ENCODE results near the gene PRLHR.
"Not testable (repeated sequence)": the region's sequence is repeated elsewhere in the genome, so short reads cannot be mapped to it uniquely, and the experiment has no call there.

Gene PRLHR

GRCh38 chr10:118595598-118596425 is at the start of gene PRLHR:
Gene PRLHR (minus strand): TSS chr10:118595648. CDS start chr10:118595244, 404 bp downstream.
- DNase-seq, result peak; percentile 55

- DNase-seq, result no peak
Measured at GRCh38 chr10:118642228-118642627, 46.8 kb upstream of the PRLHR start.

GRCh38 chr10:118638680-118639079 is 43.2 kb upstream of the PRLHR start:
- DNase-seq, result no peak

- DNase-seq, result no peak
Measured at GRCh38 chr10:118635674-118636402, 40.4 kb upstream of the PRLHR start.

GRCh38 chr10:118633786-118634185 is 38.3 kb upstream of the PRLHR start:
- DNase-seq, result no peak

- no peak for DNase-seq
Measured at GRCh38 chr10:118629211-118629610, 33.8 kb upstream of the PRLHR start.

- DNase-seq, result no peak
Measured at GRCh38 chr10:118628397-118628796, 32.9 kb upstream of the PRLHR start.

- DNase-seq, result no peak
Measured at GRCh38 chr10:118626953-118627352, 31.5 kb upstream of the PRLHR start.

GRCh38 chr10:118625504-118625903 is 30.1 kb upstream of the PRLHR start:
- DNase-seq, result no peak

- no peak for DNase-seq
Measured at GRCh38 chr10:118624747-118625146, 29.3 kb upstream of the PRLHR start.

GRCh38 chr10:118621304-118621942 is 26.0 kb upstream of the PRLHR start:
- no peak for DNase-seq

GRCh38 chr10:118613863-118614262 is 18.4 kb upstream of the PRLHR start:
- not testable (repeated sequence) for DNase-seq

GRCh38 chr10:118610577-118610976 is 15.1 kb upstream of the PRLHR start:
- no peak for DNase-seq

- DNase-seq, result no peak
Measured at GRCh38 chr10:118607768-118608354, 12.4 kb upstream of the PRLHR start.

- DNase-seq, result no peak
Measured at GRCh38 chr10:118605694-118606093, 10.2 kb upstream of the PRLHR start.

- DNase-seq, result no peak
Measured at GRCh38 chr10:118596426-118597124, 1.1 kb upstream of the PRLHR start.

GRCh38 chr10:118595064-118595420 is 406 bp downstream of the PRLHR start:
- DNase-seq, result no peak

- DNase-seq, result peak; percentile 59
Measured at GRCh38 chr10:118594392-118595063, 920 bp downstream of the PRLHR start.

- no peak for DNase-seq
Measured at GRCh38 chr10:118592675-118593330, 2.6 kb downstream of the PRLHR start.

- no peak for DNase-seq
Measured at GRCh38 chr10:118590334-118590733, 5.1 kb downstream of the PRLHR start.

GRCh38 chr10:118587881-118588651 is 7.4 kb downstream of the PRLHR start:
- DNase-seq, result no peak

Measured in left hindlimb (tissue), 1 donor.